Stimulated activated CD4-positive, alpha-beta T cell treated with anti-CD3 and anti-CD28 coated beads, Interleukin-1b, Interleukin-23, amount 100 ng/mL, for 4 hours (primary cell): Measurements from ENCODE around the gene STARD6.
"Not testable (repeated sequence)": the region's sequence is repeated elsewhere in the genome, so short reads cannot be mapped to it uniquely, and the experiment has no call there.

Experiments
- DNase-seq, 2 donors: peaks; one replicate each; pipeline ENCODE4 v3.0.0-alpha.2; 2020; ENCODE audit warnings: low read depth in 2 of 2

The STARD6 gene, protein sequence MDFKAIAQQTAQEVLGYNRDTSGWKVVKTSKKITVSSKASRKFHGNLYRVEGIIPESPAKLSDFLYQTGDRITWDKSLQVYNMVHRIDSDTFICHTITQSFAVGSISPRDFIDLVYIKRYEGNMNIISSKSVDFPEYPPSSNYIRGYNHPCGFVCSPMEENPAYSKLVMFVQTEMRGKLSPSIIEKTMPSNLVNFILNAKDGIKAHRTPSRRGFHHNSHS

DNA sequence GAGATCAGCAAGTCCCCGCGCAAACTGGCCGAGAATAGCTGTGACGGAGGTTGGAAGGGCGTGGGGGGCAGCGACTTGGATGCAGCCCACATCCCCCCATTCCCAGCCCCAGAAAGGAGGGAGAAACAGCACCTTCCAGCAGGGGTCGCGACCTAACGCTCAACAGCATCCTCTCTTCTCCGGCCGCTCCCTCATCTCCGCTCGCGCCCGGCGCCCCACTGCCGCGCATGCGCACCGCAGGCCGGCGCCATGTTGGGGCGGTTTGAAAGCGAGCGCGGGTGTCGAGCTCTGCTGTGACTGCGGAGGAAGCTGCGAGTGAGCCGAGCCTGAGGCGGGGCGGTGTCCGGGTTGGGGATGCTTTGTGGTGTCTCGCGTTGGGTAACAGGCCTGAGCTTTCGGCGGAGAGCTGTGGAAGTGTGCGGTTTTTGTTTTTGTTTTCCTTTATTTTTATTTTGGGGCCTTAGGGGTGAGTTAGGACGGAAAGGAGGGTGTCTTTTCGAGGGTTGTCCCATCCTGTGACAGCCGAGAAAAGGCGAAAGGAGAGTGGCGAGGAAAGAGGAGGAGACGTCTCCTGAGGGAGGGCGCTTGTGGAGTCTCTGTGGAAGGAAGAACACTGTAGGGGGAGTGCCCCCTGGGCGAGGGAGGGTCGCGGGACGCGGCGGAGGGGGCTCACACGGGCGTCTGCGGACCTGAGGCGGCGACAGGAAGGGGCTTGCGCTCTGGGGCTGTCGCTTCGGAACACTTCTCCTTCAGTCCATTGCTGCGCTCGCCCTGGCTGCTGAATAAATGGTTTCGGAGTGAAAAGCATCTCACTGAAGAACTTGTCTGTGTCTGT is at the start of gene STARD6, which contains the start of gene C18orf54:
TSS of gene STARD6 (minus strand) at position 199 of the 835 bp plus-strand sequence. CDS start 3,285 bp downstream, outside the sequence.
TSS of gene C18orf54 (plus strand) at position 247 of the 835 bp plus-strand sequence. CDS start 2,667 bp downstream, outside the sequence.
- DNase-seq: peak; percentile 79 to 81

DNA sequence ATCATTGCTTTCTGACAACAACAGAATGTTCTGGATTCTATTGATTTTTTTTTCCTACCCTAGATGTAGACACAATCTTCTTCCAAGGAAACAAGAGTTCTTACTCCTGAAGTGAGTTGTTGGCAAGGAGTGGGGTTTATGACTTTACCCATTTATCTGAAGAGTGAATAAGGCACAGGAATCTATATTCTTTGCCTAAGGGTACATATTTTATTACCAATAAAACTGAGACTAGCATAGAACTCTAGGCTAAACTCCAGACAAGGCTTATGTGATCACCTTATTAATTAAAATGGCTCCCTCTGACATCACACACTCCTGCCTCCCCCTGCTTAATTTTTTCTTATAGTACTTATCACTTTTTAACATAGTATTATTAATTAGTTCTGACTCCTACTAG is 47.6 kb upstream of the STARD6 start:
- no peak for DNase-seq

DNA sequence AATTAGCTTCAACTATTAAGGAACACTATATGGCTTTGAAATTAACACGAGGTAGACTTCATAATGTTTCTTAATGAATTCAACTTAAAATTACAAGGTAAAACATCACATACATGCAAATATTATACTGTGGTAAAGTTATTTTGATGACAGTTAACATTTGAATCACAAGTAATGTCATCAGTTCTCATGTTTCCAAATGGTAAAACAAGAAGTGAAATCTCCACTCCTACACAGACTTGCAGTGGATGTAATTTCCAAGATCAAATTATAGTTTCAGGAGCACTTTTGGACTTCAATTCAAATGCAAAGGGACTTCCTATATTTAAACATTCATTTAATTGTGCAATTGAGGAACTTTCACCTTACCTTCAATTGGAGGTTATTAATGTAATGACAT is 39.1 kb upstream of the STARD6 start:
- no peak for DNase-seq

DNA sequence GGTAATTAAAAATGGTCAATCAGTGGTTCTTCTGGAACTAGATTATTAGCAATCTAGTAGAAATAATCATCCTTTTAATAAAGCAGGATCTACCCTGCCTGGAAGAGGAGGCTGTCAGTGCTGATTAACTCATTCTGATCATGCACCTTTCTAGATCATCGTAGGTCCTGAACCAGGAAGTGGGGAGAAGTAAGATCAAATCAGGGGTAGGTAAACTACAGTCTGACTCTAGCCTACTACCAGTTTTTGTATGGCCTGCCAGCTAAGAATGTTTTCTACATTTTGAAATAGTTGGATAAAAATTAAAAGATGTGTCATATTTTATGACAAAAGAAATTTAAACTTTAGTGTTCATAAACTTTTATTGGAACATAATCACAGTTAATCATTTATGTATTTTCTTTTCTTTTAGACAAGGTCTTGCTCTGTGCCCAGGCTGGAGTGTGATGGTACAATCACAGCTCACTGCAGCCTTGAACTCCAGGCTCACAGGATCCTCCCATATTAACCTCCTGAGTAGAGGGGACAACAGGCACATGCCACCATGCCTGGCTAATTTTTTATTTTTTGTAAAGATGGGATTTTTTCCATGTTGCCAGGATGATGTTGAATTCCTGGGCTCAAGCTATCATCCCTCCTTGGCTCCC is 36.1 kb upstream of the STARD6 start:
- DNase-seq: no peak

DNA sequence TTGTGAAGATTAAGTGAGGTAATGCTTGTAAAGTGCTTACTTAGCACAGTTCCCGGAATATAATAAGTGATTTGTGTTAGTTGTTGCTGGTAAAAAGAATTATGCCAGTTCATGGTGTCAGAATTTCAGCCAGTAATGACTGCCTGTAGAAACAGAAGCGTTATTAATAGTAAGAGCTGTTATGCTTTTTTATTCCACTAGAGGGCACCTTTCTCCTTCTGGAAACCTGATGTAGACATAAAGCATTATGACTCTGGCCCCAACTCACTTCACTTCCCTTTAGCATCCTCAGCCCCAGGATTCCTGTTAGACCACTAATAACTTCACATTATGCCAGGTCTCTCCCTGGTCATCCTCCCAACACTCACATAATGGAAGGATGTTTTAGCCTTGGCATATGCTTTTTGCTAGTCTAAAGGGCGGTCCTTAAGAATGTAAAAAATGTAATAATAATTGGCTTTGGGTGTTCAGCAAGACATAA is 34.9 kb upstream of the STARD6 start:
- DNase-seq: no peak

DNA sequence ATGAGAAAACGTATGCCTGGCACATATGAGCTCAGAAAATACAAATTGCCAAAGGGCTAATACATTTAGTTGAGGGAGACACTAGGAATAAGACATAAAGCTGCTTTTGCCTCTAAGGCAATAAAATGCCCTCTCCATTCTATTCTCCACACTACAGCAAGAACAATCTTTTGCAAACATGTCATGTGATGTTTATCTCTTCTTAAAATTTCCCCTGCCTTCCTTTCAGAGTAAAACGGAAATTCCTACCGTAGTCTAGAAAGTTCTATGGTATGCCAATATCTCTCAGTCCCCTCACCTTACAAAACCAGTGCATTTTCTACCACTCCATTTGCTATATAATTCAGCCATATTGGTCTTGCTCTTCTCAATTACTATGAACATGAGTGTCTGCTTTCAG is 33.2 kb upstream of the STARD6 start:
- DNase-seq: no peak

DNA sequence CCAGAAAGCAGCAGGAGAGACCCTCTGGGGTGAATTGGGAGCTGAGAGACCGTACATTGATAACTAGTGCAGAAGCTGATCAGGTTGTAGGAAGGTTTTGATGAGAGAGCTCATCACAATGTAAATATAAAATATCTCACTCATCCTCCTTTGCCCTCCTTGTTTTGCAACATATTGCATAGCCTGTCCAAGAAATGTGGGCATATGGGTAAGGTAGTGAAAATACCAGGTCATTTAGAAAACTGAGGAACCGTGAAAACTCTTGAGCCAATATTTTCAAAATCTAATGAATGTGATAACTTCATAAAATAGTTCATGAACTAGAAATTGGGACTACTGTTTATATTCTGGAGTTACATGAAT is 31.5 kb upstream of the STARD6 start:
- no peak for DNase-seq

DNA sequence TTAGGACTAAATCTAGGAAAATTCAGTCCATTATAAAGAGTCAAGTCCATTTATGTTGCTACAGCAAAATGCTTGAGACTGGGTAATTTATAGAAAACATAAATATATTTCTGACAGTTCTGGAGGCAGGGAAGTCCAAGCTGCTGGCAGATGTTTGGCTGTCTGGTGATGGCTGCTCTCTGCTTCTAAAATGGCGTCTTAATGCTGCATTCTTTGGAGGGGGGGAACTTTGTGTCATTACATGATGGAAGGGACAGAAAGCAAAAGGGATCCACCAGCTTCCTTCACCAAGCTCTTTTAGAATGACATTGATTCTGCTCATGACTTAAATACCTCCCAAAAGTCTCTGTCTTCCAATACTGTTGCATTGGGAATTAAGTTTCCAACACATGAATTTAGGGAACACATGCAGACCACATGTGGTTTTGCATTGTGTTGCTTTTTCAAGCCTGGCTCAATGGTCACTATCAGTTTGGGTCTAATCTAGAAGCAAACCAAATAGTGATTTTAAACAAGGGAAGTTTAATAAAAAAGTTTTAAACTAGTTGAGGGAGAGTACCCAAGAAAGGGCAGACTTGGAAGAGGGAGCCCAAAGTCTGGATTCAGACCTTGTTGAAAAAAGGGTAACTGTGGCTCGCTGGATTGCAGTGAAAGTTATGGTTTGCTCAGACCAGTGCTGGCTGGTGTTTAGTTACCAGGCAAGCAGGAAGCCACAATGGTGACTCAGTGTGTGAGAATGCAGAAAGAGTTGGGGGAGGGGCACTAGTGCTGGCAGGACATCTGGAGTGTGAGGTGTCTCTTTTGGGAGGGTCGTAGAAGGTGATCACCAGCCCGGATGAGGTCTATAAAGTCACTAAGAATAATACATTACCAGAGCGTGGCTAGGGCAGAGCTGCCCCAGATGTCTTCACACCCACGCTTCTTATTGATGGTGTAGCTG is 30.8 kb upstream of the STARD6 start:
- no peak for DNase-seq

DNA sequence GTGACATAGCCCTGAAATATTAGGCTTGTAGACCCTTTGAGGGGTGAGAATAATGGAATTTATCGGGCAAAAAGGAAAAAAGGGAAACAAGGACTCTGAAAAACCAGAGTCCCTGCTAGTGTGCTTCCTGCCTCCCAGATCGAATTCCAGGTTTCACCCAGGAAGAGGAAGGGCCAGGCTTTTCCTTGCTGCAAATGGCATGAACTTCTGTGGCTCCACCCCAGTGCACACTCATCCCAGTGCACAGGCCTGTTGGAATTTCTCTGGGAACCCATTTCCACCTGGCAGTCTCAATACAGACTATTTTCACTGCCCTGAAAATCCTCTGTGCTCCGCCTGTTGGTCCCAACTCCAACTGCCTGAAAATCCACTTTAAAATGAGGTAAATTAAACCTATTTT is 30.0 kb upstream of the STARD6 start:
- DNase-seq: no peak

DNA sequence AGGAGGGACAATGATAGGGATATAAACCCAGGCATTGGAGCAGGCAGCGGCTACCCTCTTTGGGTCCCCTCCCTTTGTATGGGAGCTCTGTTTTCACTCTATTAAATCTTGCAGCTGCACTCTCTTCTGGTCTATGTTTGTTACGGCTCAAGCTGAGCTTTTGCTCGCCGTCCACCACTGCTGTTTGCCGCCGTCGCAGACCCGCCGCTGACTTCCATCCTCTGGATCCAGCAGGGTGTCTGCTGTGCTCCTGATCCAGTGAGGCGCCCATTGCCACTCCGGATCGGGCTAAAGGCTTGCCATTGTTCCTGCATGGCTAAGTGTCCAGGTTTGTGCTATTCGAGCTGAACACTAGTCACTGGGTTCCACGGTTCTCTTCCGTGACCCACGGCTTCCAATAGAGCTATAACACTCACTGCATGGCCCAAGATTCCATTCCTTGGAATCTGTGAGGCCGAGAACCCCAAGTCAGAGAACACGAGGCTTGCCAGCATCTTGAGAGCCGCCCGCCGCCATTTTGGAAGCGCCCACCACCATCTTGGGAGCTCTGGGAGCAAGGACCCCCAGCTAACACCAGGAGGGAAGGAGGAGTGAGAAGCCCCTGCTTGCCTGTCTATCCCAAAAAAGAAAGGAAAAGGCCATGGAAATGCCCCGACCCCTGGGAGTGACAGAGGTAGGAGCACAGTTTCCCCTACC is 29.3 kb upstream of the STARD6 start:
- not testable (repeated sequence) for DNase-seq

DNA sequence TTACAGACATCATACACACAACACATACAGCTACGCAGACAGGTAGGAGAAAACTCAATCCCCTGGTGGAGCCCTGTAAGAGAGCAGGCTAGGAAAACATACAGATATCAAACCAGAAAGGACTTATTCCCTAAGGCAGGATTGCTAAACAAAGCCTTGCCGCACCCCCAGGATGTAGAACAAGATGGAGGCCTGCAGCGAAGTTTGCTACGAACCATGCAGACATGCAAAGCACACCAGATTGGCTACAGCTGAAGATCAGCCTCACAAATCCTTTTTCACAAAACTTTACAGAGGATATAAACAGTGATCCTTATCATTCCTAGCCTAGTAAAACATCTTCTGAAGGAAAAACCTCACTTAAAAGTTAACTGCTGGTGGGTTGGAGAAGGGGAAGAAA is 28.4 kb upstream of the STARD6 start:
- no peak for DNase-seq

DNA sequence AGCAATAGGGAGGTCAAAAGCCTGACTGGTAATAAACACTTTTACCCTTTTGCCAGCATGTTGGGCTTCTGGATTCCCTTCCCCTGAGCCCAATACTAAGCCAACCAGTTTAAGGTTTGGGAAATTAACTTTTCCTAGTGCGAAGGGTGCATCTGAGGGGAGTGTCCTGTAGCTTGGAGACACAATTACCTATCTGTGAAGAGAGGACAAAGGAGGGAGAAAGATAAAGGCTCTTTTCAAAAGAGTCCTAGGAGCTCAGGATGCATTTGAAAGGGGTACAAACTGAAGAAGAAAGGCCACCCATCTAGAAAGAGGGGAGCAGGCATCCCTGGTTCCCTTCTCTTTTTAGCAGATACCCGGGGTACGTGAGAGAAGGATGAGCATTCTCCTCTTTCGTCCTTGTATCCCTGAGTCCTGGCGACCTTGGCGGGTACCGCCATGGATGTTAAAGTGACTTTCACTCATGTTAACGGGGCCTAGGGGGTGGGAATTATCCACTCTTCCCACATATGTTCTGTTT is 25.1 kb upstream of the STARD6 start:
- no peak for DNase-seq

DNA sequence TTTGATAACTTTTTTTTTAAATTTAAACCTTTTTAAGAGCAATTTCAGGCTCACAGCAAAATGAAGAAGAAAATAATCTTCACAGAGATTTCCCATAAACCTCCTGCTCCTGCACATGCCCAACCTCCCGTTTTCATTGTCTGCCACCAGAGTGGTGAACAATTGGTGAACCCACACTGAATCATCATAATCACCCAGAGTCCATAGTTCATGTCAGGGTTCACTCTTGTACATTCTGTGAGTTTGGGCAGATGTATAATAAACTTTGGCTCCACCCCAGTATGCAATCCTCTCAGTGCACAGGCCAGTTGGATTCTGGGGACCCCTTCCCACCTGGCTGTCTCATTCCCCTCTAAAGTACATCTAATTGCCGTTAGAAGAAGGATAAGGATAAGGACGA is 24.4 kb upstream of the STARD6 start:
- no peak for DNase-seq

DNA sequence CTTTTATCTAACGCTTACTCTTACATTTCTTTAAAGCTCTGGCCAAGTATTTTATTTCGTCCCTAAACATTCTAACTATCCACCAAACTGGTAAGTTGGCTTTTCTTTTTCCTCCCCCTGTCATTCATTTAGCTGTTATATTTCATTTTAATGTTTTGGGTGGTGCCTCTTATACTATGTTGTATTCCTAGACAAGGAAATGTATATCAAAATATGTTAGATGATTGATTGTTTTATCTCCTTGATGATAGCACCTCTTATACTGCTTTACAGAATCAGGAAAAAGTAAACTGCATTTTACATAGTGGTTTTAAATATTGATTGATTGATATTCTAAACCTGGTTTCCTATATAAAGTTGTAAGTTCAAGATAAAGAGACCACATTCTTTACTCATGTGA is 24.0 kb upstream of the STARD6 start:
- DNase-seq: no peak

DNA sequence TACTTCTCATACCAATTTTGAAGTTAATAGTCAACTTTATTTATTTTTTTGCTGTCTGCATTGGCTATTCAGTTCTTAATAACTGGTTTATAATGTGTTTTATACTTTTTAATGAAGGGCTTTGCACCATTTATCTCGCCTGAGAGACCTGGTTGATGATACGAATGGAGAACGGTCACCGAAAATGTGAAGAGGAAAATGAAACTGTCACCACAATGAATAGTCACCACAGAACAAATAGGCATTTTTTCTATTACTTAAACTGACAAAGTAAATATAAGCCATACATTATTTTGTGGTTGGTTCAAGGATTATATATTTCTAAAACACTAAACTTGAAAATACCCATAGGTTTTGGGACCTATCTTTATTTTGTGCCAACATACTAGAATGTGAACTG is 20.4 kb upstream of the STARD6 start:
- no peak for DNase-seq

DNA sequence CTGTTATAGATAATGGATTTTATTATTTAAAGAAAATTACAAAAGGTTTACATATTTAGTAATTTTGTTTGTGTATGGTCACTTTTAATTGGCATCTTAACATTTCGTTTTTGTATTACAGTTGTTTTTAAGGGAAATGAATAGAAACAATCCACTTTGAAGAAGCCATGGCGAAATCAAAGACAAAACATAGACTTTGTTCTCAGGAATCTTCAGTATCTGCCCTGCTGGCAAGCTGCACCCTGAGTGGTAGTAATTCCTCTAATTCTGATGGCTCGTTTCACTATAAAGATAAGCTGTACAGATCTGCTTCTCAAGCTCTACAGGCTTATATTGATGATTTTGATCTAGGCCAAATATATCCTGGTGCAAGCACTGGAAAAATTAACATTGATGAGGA is 2.7 kb upstream of the STARD6 start:
- DNase-seq: no peak

DNA sequence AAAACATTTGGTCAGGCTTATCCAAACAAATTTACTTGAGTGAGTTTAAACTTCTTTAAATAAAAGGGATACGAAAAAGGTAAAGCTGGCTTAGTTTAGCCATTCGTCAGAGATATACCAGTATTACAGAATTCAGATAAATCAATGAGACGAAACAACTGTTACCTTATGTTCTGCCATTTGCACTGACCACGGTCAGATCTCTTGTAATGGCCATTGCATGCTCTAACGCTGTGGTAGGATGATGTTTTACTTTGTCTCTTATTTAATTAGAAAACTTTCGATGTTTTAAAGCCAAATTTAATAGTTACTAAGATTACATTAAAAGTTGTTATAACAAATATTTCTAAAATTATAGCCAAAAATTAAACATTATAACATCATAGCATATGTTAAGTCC is 1.6 kb upstream of the STARD6 start:
- no peak for DNase-seq

DNA sequence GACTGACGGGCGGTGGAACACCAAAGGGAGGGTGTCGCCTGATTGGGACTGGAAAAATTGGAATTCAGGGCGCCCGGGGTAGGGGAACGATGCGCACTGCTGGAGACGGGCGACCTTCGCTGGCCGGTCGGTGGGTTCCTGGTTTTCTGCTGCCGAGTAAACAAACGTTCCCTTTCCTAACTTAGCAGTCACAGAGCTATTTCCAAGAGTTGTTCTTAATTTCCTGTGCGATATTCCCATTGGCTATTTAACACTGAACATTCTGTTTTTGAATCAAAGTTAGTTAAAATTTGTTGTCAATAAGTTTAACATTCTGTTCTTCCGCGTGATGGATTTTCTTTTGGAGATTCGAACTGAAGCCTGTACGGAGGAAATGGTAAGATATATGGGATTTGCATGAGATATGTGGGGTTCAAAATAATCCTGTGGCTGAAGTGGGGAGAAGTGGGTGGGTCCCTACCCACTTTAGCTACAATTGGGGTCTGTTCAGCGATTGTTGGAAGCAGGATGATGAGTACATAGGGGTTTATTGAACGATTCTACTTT is 910 bp upstream of the STARD6 start:
- DNase-seq: no peak

DNA sequence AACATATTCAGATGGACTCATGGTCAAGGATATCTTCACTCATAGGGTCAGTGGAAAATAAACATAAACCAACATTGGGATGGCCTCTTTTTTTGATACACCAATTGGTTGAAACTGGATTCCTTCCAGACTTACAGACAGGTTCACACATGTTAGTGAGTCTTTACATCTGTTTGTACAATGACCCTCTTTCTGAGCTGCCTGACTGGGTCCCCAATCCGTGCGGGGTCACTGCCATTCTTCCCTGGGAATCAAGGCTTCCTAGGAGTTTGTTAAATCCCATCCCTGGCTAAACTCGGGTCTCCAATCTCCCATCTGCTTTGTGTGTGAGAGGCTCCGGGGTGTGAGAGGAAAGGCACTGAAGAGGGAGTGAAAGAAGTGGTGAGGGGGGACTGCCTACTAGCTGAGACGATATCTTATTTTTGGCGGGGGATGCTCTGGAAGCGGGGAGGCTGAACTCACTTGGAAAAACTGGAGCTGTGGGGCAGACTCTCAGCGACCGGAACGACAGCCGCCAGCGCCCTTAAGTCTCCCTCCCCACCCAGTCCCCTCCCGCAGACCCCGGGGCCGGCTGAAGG is 487 bp downstream of the STARD6 start:
- DNase-seq: no peak

DNA sequence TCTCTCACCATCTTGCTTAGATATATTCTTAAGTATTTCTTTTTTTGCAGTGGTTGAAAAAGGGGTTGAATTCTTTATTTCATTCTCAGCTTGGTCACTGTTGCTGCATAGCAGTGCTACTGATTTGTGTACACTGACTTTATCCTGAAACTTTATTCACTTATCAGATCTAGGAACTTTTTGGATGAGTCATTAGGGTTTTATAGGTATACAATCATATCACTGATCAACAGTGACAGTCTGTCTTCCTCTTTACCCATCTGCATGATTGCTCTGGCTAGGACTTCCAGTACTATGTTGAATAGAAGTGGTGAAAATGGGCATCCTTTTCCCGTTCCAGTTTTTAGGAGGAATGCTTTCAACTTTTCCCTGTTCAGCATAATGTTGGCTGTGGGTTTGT is 6.5 kb downstream of the STARD6 start:
- no peak for DNase-seq
